ENCODE measurements around the gene LGALS7B.
A peak's percentile ranks its signal among the peaks of the same experiment; 100 is the strongest.
"Not testable (repeated sequence)": the region's sequence is repeated elsewhere in the genome, so short reads cannot be mapped to it uniquely, and the experiment has no call there.

The LGALS7B gene

DNA sequence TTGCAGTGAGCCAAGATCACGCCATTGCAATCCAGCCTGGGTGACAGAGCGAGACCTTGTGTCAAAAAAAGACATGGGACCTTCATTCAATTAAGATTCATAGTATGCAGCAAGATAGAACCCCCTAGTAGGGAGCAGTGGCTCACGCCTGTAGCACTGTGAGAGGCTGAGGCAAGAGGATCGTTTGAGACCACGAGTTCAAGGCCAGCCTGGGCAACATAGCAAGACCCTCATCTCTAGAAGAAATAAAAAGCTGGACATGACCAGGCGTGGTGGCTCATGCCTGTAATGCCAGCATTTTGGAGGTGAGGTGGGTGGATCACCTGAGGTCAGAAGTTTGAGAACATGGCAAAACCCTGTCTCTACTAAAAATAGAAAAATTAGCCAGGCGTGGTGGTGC lies 8.6 kb upstream of the LGALS7B start:
- Mint-ChIP-seq H3K4me3 (no peak overlapping the region), H3K4me1 (ENCODE audit: low read depth) (no peaks in the 10 kb centered on the region), H3K9me3 (no peaks in the 10 kb centered on the region), H3K27ac (no peak overlapping the region), H3K36me3 (ENCODE audit: low read depth) (no peaks in the 10 kb centered on the region), H3K27me3 (peaks cover 19% of the 10 kb centered on the region)
- intact Hi-C loops (cut with micrococcal nuclease), result no loop called here

DNA sequence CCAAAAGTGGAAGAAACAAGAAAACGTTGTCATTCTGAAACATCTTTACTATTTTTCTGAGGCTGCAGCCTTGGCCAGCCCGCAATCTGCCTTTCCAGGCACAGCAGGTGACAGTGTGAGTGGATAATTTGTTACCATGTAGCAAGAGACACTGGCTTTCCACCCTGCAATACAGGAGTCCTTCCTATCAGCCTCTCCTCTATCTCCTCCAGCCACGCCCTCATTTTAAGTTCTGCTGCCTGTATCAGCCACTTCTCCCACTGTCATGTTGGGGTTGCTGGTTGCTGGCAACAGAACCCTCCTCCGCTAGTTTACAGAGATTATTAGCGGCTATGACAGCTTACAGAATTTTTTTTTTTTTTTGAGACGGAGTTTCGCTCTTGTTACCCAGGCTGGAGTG lies 7.9 kb upstream of the LGALS7B start:
- Mint-ChIP-seq H3K27ac (no peak overlapping the region), H3K36me3 (ENCODE audit: low read depth) (no peaks in the 10 kb centered on the region), H3K4me1 (ENCODE audit: low read depth) (no peaks in the 10 kb centered on the region), H3K4me3 (no peak overlapping the region), H3K9me3 (no peaks in the 10 kb centered on the region), H3K27me3 (peaks cover 19% of the 10 kb centered on the region)
- intact Hi-C loops (cut with micrococcal nuclease), result no loop called here

DNA sequence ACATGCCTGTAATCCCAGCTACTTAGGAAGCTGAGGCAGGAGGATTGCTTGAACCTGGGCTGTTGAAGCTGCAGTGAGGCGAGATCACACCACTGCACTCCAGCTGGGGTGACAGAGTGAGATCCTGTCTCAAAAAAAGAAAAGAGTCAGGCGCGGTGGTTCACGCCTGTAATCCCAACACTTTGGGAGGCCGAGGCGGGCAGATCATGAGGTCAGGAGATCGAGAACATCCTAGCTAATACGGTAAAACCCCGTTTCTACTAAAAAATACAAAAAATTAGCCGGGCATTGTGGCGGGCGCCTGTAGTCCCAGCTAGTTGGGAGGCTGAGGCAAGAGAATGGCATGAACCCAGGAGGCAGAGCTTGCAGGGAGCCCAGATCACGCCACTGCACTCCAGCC lies 6.8 kb upstream of the LGALS7B start:
- H3K36me3 Mint-ChIP-seq (ENCODE audit: low read depth); H3K4me1 Mint-ChIP-seq (ENCODE audit: low read depth); H3K9me3 Mint-ChIP-seq; intact Hi-C loops (cut with micrococcal nuclease); H3K4me3 Mint-ChIP-seq; H3K27ac Mint-ChIP-seq: not testable (repeated sequence)
- peaks cover 19% of the 10 kb centered on the region for H3K27me3 Mint-ChIP-seq

DNA sequence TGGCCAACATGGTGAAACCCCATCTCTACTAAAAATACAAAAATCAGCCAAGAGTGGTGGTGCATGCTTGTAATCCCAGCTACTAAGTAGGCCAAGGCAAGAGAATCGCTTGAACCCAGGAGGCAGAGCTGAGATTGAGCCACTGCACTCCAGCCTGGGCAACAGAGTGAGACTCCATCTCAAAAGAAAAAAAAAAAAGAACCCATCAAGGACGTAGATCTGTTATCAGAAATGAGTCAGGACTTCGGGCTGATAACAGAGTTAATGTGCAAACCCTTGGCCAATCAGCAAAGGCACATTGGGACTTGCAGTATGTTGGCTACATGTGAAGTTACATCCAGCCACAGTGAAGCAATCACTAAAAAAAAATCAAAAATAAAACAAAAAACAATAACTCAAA lies 4.8 kb upstream of the LGALS7B start:
- Mint-ChIP-seq H3K4me3 (no peak overlapping the region), H3K9me3 (no peaks in the 10 kb centered on the region), H3K36me3 (ENCODE audit: low read depth) (no peaks in the 10 kb centered on the region), H3K27me3 (peaks cover 15% of the 10 kb centered on the region), H3K27ac (no peak overlapping the region), H3K4me1 (ENCODE audit: low read depth) (no peaks in the 10 kb centered on the region)
- intact Hi-C loops (cut with micrococcal nuclease), result no loop called here

- Mint-ChIP-seq H3K4me1 (ENCODE audit: low read depth) (no peaks in the 10 kb centered on the region), H3K9me3 (no peaks in the 10 kb centered on the region), H3K36me3 (ENCODE audit: low read depth) (no peaks in the 10 kb centered on the region), H3K27me3 (peaks cover 12% of the 10 kb centered on the region), H3K4me3 (no peak overlapping the region), H3K27ac (no peak overlapping the region)
- intact Hi-C loops (cut with micrococcal nuclease), result no loop called here
Observed at GRCh38 chr19:38785187-38785699, 3.8 kb upstream of the LGALS7B start.

- intact Hi-C loops (cut with micrococcal nuclease); H3K4me3 Mint-ChIP-seq; H3K27me3 Mint-ChIP-seq; H3K4me1 Mint-ChIP-seq (ENCODE audit: low read depth); H3K36me3 Mint-ChIP-seq (ENCODE audit: low read depth); H3K27ac Mint-ChIP-seq; H3K9me3 Mint-ChIP-seq: not testable (repeated sequence)
Observed at GRCh38 chr19:38786061-38786460, 2.9 kb upstream of the LGALS7B start.

GRCh38 chr19:38786572-38787265 lies 2.3 kb upstream of the LGALS7B start:
- H3K27ac Mint-ChIP-seq, result no peak overlapping the region
- intact Hi-C loops (cut with micrococcal nuclease), result no loop called here
- no peak overlapping the region for H3K4me3 Mint-ChIP-seq
- H3K27me3 Mint-ChIP-seq, result peaks cover 1% of the 10 kb centered on the region
- no peaks in the 10 kb centered on the region for H3K4me1 Mint-ChIP-seq (ENCODE audit: low read depth)
- no peaks in the 10 kb centered on the region for H3K36me3 Mint-ChIP-seq (ENCODE audit: low read depth)
- no peaks in the 10 kb centered on the region for H3K9me3 Mint-ChIP-seq

GRCh38 chr19:38790507-38791403 lies 1.8 kb downstream of the LGALS7B start:
- H3K27me3 Mint-ChIP-seq; H3K27ac Mint-ChIP-seq; H3K4me1 Mint-ChIP-seq (ENCODE audit: low read depth); intact Hi-C loops (cut with micrococcal nuclease); H3K9me3 Mint-ChIP-seq; H3K36me3 Mint-ChIP-seq (ENCODE audit: low read depth); H3K4me3 Mint-ChIP-seq: not testable (repeated sequence)

DNA sequence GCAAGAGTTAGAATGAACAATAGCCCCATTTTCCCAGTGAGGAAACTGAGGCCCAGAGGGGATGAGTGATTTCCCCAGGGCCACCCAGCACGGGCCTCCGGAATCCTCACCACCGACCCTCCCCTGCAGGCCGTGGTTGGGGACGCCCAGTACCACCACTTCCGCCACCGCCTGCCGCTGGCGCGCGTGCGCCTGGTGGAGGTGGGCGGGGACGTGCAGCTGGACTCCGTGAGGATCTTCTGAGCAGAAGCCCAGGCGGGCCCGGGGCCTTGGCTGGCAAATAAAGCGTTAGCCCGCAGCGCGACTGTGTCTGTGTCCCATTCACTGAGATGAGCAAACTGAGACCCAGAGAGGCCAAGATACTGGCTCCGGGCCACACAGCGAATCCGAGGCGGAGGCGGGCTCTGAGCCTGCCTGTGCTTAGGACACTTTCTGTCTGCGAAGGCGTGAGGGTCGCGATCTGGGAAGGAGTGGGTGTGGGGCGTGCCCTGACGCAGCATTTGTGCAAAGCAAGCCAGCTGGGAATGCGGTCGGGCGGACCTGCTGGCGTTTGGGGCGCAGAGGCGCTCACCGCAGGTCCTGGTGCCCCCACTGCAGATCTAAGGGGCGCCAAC lies 2.6 kb downstream of the LGALS7B start:
- H3K36me3 Mint-ChIP-seq (ENCODE audit: low read depth); H3K4me3 Mint-ChIP-seq; H3K9me3 Mint-ChIP-seq; H3K27ac Mint-ChIP-seq; H3K27me3 Mint-ChIP-seq; intact Hi-C loops (cut with micrococcal nuclease); H3K4me1 Mint-ChIP-seq (ENCODE audit: low read depth): not testable (repeated sequence)

DNA sequence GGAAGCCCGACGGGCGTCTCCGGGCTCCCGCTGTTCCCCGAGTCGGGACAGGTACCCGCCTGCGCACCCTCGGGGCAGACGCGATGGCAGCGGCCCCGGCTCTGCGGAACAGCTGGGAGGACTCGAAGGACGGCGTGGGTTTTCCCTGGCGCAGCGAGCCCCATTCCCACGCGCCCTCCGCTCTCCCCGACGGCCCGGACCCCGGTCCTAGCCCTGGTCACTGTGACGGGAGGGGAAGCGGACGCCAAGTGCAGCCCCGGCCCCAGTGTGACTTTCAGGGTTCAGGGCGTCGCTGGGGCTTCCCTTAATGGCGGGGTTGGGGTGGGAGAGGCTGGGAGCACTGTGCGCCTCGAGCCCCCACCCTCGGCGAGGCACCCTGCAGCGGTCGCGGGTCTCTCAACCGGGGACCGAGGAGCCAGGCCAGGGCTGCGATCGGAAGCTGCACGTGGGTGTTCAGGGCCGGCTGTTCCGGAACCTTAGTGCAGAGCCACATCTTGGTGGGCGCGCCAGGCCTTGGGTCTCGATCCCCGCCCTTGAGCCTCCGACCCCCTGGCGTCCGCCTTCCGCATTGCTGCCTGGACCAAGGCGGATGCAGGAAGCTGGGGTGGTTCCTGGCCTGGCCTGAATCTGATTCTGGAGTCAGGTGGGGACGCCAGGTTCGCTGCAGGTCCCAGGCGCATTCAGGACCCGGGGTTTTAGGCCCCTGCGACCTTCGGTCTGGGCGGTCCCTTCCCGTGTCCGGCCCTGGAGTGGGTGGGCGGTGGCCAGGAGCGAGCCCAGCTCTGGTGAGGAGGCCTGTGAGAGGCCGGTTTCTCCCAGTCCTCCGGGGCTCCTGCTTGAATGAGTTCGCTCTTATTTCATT lies 3.5 kb downstream of the LGALS7B start:
- intact Hi-C loops (cut with micrococcal nuclease), result no loop called here
- peaks cover 4% of the 10 kb centered on the region for H3K27me3 Mint-ChIP-seq
- H3K4me1 Mint-ChIP-seq (ENCODE audit: low read depth), result peaks cover 8% of the 10 kb centered on the region
- no peaks in the 10 kb centered on the region for H3K9me3 Mint-ChIP-seq
- peak overlapping the region; percentile 68 for H3K27ac Mint-ChIP-seq
- H3K4me3 Mint-ChIP-seq, result peak overlapping the region; percentile 58
- no peaks in the 10 kb centered on the region for H3K36me3 Mint-ChIP-seq (ENCODE audit: low read depth)

GRCh38 chr19:38793177-38793576 lies 4.2 kb downstream of the LGALS7B start:
- Mint-ChIP-seq H3K4me1 (ENCODE audit: low read depth) (peaks cover 8% of the 10 kb centered on the region), H3K4me3 (no peak overlapping the region), H3K27ac (peak overlapping the region; percentile 68), H3K27me3 (peaks cover 4% of the 10 kb centered on the region), H3K36me3 (ENCODE audit: low read depth) (no peaks in the 10 kb centered on the region), H3K9me3 (no peaks in the 10 kb centered on the region)
- intact Hi-C loops (cut with micrococcal nuclease), result no loop called here

- Mint-ChIP-seq H3K4me3 (no peak overlapping the region), H3K4me1 (ENCODE audit: low read depth) (peaks cover 8% of the 10 kb centered on the region), H3K27me3 (peaks cover 4% of the 10 kb centered on the region), H3K27ac (no peak overlapping the region), H3K36me3 (ENCODE audit: low read depth) (no peaks in the 10 kb centered on the region), H3K9me3 (no peaks in the 10 kb centered on the region)
- intact Hi-C loops (cut with micrococcal nuclease), result no loop called here
Observed at GRCh38 chr19:38793671-38794070, 4.7 kb downstream of the LGALS7B start.

- H3K27ac Mint-ChIP-seq, result no peak overlapping the region
- peaks cover 4% of the 10 kb centered on the region for H3K27me3 Mint-ChIP-seq
- H3K36me3 Mint-ChIP-seq (ENCODE audit: low read depth), result no peaks in the 10 kb centered on the region
- peaks cover 8% of the 10 kb centered on the region for H3K4me1 Mint-ChIP-seq (ENCODE audit: low read depth)
- H3K9me3 Mint-ChIP-seq, result no peaks in the 10 kb centered on the region
- intact Hi-C loops (cut with micrococcal nuclease), result no loop called here
- H3K4me3 Mint-ChIP-seq, result no peak overlapping the region
Observed at GRCh38 chr19:38795549-38795948, 6.5 kb downstream of the LGALS7B start.

Data from dendritic cell treated with granulocyte-macrophage colony-stimulating factor and Interleukin-4, amounts not matched to agents 40 ng/mL and 50 ng/mL, for 4 days (primary cell).